T-helper 1 cell (primary cell): ENCODE results near the gene RAPGEF6.
A peak's percentile ranks its signal among the peaks of the same experiment; 100 is the strongest.
"Not testable (repeated sequence)": the region's sequence is repeated elsewhere in the genome, so short reads cannot be mapped to it uniquely, and the experiment has no call there.

ENCODE experiments used
- DNase-seq, 5 donors: peaks; one replicate each; pipeline ENCODE4 v3.0.0-alpha.2; 2012 to 2020

RAPGEF6 gene

GRCh38 chr5:131381777-131382176, 253.3 kb downstream of the RAPGEF6 start:
- peak in 1 of 5 donors; percentile 61 for DNase-seq

- DNase-seq: no peak
These were observed 254.0 kb downstream of the RAPGEF6 start for GRCh38 chr5:131381021-131381420.

DNA sequence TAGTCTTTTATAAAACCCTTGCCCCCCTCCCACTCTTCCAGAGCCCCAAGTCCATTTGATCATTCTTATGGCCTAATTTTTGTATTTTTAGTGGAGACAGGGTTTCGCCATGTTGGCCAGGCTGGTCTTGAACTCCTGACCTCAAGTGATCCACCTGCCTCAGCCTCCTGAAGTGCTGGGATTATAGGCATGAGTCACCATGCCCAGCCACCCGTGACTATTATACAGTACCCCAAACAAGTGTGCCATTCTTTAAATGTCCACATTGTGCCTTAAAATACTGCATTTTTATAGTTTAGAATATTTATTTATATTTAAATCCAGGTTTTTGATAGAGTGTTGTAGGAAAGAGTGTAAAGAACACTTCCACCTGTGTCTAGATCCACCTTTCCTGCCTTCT, 254.8 kb downstream of the RAPGEF6 start:
- not testable (repeated sequence) for DNase-seq

DNA sequence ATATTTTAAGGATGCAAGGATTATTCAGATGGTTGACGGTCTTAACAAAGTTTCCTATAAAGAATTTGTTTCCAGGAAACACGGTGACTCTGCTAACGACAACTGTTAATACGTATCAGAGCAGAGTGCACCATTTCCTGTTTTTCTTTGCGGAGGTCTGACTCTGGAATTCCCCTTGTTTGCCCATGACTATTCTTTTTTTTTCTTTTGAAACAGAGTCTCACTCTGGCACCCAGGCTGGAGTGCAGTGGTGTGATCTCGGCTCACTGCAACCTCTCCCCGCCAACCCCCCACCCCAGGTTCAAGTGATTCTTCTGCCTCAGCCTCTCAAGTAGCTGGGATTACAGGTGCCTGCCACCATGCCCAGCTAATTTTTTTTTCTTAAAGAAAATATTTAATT, 255.3 kb downstream of the RAPGEF6 start:
- peak; percentile 52 to 91 (median 60) for DNase-seq

- peak in 1 of 5 donors; percentile 55 for DNase-seq
These were observed 256.1 kb downstream of the RAPGEF6 start for GRCh38 chr5:131378721-131379541.

- DNase-seq: no peak
These were observed 257.2 kb downstream of the RAPGEF6 start for GRCh38 chr5:131377785-131378325.

DNA sequence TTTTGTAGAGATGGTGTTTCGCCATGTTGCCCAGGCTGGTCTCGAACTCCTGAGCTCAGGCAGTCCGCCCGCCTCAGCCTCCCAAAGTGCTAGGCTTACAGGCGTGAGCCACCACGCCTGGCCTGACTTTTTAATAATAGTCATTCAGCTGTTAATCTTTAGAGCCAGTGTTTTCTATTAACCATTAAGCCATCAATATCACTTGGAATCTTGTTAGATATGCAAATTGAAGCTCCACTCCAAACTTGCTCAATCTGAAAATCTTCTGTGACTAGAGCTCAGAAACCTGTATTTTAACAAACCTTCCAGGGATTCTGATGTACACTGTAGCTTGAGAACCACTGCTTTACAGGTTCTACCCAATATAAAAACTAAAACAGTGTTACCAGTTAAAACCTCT, 257.7 kb downstream of the RAPGEF6 start:
- DNase-seq: no peak

- no peak for DNase-seq
These were observed 259.7 kb downstream of the RAPGEF6 start for GRCh38 chr5:131375351-131375750.
